GM18907 (cell line): Measurements from ENCODE around the gene SFXN4.
"Not testable (repeated sequence)": the region's sequence is repeated elsewhere in the genome, so short reads cannot be mapped to it uniquely, and the experiment has no call there.

ENCODE experiments used
- ATAC-seq: cut with Tn5 transposase; IDR thresholded peaks from one replicate; pipeline ENCODE4 v1.9.1; 2021; ENCODE audit warnings: mild to moderate bottlenecking, moderate library complexity; ENCODE audit not compliant: unreplicated experiment

SFXN4 gene

GRCh38 chr10:119149157-119149556 is 16.4 kb downstream of the SFXN4 start:
- ATAC-seq, result no peak

- ATAC-seq, result no peak
Observed at GRCh38 chr10:119143657-119144056, 21.9 kb downstream of the SFXN4 start.

DNA sequence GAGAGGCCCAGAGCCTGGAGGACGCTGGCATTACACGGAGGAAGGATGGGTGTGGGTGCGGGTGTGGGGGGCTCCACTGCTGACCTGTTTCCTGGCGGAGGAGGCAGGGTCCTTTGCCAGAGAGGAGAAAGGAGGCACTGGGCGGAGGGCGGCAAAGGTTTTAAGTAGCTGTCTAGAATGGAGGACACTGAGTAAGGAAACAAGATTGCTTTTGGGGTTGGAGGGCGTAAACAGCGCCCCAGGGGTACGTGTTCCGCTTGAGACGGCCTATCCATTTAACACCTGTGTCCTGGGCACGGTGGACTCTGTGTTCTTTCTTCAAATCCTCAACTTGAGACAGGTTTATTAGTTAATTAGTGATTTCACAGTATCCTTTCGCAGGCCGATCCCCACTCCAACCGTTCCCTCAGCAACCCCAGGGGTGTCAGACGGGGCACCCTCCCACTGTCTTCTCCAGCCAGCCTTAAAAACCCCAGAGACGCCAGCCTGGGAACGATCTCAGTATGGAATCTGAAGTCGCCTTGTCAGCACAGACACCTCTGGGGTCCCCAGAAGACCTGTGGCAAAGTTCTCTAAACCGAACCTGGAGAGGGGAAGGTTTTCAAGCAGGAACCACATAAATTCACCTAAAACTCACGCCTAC is 24.8 kb downstream of the SFXN4 start:
- no peak for ATAC-seq

GRCh38 chr10:119139464-119140067 is 25.9 kb downstream of the SFXN4 start:
- ATAC-seq, result no peak

DNA sequence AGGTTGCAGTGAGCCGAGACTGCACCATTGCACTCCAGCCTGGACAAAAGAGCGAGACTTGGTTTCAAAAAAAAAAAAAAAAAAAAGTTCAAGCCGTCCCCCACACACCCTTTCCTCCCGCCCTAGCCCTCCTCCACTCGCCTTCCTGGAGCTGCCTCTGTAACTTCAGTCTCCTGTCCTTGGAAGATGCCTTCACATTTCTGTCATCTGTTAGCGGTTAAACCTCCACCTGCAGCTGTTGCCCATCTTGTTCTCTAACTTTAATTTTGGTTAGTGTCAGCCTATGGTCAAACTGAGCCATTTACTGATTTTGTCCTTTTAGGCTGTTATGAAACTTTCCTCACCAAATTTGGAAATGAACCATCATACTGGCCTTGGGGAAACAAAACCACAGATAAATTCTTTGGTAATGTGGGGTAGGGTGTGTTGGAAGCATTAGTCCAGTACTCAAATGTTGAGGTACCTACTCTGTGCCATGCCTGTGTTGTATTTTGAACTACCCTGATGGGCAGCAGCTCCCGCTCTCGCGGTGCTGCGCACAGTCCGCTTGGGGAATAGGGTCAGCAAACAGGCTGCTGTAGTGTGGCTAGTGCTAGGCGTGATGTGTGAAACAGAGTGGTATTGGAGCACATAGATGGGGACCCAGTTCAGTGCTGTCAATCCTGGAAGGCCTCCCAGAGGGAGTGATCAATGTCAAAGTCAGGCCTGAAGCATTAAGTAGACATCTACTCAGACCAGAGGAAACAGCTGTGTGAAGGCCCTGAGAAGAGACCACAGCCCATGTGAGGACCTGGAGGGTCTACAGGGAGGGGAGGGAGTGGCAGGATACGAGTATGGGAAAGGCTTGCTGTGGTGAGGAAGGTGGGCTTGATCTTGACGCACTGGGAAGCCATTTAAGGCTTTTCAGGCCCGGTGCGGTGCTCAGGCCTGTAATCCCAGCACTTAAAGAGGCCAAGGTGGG is 26.9 kb downstream of the SFXN4 start:
- ATAC-seq, result no peak

GRCh38 chr10:119137878-119138277 is 27.6 kb downstream of the SFXN4 start:
- not testable (repeated sequence) for ATAC-seq

GRCh38 chr10:119136084-119136483 is 29.4 kb downstream of the SFXN4 start:
- ATAC-seq, result no peak

DNA sequence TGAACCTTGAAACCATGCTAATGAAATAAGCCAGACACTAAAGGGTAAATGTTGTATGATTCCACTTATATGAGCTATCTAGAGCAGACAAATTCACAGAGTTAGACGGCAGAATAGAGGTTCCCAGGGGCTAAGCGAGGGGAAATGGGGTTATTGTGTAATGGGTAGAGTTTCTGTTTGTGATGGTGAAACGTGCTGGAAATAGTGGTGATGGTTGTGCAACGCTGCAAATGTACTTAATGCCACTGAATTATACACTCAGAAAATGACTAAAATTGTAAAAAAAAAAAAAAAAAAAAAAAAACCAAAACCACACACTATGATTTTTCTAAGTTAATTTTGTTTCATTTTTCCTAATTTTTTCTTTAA is 30.0 kb downstream of the SFXN4 start:
- no peak for ATAC-seq

DNA sequence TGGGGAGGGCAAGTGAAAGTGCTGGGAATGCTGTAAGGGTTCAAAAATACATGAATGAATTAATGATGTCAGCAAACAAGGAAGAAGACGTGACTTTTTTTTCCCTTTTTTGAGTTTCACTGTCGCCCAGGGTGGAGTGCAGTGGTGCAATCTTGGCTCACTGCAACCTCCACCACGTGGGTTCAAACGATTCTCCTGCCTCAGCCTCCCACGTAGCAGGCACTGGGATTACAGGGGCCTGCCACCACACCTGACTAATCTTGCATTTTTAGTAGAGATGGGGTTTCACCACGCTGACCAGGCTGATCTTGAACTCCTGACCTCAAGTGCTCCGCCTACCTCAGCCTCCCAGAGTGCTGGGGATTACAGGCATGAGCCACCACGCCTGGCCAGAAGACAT is 31.6 kb downstream of the SFXN4 start:
- no peak for ATAC-seq

DNA sequence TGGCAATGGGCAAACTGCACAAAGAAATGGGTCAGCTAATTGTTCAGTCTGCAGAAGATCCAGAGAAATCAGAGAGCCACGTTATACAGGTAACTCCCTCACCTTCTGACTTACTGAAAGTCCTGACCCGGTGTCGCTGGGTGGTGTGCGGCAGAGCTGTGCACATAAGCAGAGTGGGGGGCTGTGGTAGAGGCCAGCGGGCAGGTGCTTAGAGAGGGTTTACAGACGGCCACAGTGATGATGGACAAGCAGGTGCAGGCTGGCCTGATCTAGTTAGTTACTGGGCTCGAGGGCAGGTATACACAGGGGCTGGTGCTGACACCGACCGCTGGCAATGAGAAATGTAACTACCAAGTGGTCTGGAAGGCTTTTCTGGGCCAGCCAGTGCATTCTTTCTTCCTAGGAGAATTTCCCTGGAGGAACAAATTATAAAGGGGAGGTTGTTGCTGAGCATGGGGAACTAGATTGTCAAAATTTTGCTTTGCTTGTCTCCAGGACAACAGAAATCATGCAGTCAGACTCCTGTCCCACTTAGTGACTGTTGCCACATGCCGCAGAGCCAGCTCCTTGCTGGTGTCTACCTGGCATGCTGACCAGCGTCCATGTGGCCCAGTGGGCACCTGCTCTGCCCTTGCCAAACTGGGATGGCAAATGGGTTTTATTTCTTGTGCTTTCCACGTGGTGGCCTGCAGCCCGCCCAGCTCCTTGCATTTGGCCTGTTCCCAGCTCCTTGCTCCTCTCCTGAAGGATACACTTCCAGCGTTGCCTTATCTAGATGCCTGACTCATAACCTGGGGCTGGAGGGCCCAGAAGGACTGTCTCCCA is 32.8 kb downstream of the SFXN4 start:
- ATAC-seq, result no peak

- ATAC-seq, result peak; percentile 76
Observed at GRCh38 chr10:119131512-119132240, 33.8 kb downstream of the SFXN4 start.

DNA sequence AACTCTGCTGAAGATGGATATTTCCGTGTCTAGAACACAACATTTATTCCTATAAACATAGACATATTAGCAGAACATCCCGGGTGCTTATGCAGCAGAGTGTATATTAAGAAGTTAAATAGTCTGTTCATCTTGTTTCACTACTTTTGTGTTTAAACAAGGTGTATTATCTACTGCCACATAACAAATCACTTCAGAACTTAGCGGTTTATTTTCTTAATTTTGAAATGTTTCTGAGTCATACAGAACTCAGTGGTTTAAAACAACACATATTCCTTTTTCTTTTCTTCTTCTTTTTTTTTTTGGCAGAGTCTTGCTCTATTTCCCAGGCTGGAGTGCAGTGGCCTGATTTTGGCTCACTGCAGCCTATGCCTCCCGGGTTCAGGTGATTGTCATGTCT is 35.8 kb downstream of the SFXN4 start:
- no peak for ATAC-seq

DNA sequence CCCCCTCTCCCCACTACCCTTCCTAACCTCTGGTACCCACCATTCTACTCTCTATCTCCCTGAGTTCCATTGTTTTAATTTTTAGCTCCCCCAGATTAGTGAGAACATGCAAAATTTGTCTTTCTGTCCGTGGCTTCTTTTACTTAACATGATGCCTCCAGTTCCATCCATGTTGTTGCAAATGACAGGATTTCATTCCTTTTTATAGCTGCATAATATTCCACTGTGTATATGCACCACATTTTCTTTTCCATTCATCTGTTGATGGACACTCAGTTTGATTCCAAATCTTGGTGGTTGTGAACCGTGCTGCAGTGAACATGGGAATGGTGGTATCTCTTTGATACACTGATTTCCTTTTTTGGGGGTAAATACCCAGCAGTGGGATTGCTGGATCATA is 39.6 kb downstream of the SFXN4 start:
- no peak for ATAC-seq

GRCh38 chr10:119120875-119121274 is 44.6 kb downstream of the SFXN4 start:
- no peak for ATAC-seq

DNA sequence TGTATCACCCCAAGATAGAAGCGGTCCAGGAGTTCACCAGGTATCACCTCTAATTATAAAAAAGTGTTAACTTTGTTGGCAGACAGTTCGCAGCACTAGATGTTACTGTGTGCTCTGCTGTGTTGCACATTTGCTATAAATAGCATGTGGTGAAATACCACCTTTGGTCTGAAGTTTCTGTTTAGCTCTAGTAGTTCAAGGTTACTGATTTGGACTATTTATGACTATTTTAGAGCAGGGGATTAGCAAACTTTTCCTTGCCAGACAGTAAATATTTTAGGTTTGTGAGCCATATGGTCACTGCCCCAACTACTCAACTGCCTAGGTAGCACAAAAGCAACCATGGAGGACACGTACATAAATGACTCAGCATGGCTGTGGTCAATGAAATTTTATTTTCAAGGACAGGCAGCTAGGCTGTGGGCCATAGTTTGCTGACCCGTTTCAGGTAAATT is 45.1 kb downstream of the SFXN4 start:
- ATAC-seq, result peak; percentile 89

GRCh38 chr10:119119400-119119799 is 46.1 kb downstream of the SFXN4 start:
- no peak for ATAC-seq

DNA sequence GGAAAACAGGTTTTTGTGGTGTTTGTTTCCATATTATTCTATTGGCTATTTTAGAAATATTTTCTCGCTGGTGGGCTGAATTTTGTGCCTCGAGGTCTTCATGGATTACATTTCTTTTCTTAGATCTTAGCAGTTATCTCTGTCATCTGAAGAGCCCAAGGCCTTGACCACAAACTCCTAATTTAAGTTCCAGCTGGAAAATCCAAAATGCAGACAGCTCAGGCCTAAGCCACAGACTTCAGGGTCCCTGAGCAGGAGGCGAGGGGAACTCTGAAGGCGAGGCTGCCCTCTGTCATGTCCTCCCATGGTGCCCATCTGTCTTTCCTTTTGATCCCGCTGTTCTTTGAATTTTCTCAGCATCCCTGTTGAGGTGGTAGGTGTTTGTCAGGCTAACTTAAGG is 47.3 kb downstream of the SFXN4 start:
- no peak for ATAC-seq

GRCh38 chr10:119116326-119116951 is 49.1 kb downstream of the SFXN4 start:
- ATAC-seq, result no peak

- ATAC-seq, result no peak
Observed at GRCh38 chr10:119115926-119116325, 49.6 kb downstream of the SFXN4 start.
